Measurements from ENCODE around the gene BOLA3.
"Not testable (repeated sequence)": the region's sequence is repeated elsewhere in the genome, so short reads cannot be mapped to it uniquely, and the experiment has no call there.

Gene BOLA3

DNA sequence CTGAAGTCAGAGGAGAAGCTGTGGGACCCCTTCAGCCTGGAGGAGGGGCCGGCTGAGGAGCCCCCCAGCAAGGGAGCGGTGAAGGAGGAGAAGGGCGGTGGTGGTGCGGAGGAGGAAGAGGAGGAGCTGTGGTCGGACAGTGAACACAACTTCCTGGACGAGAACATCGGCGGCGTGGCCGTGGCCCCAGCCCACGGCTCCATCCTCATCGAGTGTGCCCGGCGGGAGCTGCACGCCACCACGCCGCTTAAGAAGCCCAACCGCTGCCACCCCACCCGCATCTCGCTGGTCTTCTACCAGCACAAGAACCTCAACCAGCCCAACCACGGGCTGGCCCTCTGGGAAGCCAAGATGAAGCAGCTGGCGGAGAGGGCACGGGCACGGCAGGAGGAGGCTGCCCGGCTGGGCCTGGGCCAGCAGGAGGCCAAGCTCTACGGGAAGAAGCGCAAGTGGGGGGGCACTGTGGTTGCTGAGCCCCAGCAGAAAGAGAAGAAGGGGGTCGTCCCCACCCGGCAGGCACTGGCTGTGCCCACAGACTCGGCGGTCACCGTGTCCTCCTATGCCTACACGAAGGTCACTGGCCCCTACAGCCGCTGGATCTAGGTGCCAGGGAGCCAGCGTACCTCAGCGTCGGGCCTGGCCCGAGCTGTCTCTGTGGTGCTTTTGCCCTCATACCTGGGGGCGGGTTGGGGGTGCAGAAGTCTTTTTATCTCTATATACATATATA is 46.0 kb downstream of the BOLA3 start:
- no peak for DNase-seq

DNA sequence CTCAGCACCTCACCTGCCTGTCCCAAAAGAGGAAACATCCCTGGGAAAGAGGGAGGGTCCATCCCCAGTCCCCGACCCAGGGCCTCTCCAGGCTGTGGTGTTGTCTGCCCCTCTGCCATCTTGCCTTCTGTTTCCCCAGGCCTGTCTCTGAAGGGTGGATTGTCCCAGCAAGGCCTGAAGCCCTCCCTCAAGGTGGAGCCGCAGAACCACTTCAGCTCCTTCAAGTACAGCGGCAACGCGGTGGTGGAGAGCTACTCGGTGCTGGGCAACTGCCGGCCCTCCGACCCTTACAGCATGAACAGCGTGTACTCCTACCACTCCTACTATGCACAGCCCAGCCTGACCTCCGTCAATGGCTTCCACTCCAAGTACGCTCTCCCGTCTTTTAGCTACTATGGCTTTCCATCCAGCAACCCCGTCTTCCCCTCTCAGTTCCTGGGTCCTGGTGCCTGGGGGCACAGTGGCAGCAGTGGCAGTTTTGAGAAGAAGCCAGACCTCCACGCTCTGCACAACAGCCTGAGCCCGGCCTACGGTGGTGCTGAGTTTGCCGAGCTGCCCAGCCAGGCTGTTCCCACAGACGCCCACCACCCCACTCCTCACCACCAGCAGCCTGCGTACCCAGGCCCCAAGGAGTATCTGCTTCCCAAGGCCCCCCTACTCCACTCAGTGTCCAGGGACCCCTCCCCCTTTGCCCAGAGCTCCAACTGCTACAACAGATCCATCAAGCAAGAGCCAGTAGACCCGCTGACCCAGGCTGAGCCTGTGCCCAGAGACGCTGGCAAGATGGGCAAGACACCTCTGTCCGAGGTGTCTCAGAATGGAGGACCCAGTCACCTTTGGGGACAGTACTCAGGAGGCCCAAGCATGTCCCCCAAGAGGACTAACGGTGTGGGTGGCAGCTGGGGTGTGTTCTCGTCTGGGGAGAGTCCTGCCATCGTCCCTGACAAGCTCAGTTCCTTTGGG is 47.2 kb downstream of the BOLA3 start:
- no peak for DNase-seq

DNA sequence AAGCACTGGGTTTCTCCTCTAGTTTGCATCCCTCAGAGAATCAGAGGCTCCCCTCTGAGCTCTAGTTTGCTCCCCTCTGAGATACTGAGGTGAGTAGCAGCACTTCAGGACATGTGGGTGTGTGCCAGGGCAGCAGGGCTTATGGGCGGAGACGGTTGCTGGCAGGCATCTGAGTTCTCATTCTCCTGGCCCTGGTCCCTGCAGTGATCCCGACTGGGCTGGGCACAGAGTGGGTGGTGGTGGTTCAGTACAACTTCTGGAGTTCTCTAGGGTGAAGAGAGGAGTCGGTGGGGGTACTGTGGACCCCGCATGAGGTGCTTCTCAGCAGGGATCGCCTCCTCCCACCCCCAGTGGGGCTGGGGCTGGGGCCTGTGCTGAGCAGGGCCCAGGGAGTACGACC is 47.9 kb downstream of the BOLA3 start:
- DNase-seq = no peak

DNA sequence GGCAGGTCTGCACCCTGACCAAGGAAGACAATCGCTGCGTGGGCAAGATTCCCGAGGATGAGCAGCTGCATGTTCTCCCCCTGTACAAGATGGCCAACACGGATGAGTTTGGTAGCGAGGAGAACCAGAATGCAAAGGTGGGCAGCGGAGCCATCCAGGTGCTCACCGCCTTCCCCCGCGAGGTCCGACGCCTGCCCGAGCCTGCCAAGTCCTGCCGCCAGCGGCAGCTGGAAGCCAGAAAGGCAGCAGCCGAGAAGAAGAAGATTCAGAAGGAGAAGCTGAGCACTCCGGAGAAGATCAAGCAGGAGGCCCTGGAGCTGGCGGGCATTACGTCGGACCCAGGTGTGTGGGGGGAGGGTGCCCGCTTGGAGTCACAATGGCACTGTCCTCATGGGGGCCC is 48.4 kb downstream of the BOLA3 start:
- DNase-seq = no peak

DNA sequence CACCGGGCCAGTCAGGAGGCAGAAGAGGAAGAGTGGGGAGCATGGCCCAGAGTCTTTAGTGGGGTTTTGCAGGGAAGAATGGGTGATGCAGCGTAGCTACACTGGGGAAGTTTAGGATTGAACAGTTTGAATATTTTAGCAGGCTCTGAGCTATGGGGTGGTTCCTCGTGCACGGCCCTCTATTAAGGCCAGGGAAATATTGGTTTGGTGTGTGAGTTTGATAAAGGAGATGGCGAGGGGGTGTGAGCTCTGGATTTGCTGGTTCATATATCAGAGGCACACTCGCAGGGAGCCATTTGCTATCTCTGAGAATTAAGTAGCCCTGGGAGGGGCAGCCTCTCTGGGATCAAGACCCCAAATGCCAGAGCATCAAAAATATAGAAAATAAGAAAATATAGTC is 50.1 kb downstream of the BOLA3 start:
- DNase-seq = no peak

DNA sequence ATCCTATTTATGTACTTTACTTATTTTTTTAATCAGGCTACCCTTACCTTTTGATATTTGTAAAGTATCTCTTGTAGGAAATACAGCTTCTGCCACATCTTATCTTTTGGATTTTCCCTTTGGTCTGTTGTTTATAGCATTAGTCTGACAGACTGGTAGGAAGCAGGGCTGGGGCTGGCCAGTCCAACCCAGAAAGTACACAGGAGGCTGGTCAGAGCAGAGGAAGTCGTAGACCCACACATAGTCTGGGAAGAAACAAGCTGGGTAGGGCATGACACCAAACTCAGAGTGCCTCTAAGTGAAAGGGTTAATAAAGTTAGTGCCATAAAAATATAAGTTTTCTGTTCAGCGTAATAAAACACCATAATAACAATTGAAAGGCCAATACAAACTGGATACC is 51.7 kb downstream of the BOLA3 start:
- DNase-seq = no peak

DNA sequence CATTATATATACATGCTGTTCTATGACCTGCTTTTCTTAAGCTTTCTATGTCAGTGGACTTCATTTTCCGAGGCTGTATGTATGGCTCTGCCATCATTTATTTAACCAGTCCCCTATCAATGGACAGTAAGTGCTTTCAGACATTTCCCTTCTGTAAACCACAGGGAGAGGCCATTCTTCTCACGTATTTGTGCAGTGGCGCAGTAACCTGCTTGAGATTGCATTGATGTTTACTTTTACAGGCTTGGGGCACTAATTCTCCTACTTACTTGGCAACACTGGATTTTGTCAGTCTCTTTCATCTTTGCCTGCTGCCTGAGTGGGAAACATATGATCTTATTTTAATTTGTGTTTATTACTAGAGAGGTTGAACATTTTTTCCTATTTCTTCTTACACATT is 52.1 kb downstream of the BOLA3 start:
- DNase-seq = no peak

DNA sequence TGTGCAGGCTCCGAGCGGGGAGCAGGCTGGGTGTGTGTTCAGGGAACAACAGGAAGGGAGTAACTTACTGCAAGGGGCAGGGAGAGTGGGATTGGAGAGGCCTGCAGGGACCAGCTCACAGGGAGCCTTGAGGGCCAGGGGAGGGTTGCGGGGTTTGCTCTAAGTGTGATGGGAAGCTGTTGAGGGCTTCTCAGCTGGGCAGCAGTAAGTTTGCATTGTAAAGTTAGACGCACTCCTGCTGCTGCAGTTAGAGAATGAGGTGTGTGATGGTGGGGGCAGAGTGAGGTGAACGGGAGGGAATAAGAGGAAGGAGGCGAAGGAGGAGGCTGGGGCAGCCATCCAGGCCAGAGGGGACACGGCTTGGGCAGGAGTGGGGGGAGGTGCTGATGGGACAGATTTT is 53.4 kb downstream of the BOLA3 start:
- DNase-seq = no peak

DNA sequence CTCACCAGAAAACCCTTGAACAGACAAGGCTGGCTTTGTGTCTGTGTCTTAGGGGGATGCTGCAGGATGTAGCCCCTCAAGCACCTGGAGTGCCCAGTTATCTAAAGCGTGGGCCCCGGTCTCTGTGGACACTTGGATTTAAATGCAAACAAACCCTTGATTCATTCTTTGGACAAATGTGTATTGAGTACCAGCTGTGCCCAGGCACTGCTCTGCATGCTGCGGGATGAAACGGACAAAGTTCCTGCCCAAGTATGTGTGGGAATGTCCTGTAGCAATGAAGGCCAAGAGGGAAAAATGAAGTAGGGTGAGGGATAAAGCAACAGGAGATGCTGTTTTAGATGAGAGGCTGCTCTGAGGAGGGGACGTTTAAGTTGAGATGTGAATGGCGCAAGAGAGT is 53.9 kb downstream of the BOLA3 start:
- no peak for DNase-seq

DNA sequence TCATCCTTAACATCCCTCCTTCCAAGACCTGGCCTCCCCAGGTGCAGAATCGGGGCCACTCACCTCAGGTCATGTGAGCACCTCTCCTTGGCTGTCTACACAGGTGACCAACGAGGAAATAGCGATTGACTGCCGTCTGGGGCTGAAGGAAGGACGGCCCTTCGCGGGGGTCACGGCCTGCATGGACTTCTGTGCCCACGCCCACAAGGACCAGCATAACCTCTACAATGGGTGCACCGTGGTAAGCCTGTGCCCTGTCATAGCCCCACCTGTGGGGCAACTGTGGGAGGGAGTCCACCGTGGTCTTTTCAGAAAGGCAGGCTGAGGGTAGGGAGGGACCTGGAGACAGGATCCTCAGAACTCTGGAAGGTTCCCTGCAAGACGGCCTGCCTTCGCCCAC is 54.3 kb downstream of the BOLA3 start:
- DNase-seq = no peak

DNA sequence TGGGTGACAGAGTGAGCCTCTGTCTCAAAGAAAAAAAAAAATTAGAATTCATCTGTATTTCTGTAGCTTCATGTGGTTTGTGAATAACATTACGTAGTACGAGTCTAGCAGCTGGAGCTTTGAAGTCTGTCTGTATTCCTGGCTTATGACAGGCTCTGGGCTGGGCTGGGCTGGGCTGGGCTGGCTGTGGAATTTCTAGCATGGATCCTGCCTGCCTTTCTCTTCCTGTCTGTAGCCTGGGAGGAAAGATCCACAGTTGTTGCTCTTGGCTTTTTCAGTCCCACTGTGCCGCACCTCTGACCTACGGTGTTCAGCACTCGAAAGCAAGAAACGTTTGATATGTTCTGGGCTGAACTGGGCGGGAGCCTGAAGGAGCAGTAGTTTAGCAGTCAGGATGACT is 55.4 kb downstream of the BOLA3 start:
- DNase-seq = no peak

DNA sequence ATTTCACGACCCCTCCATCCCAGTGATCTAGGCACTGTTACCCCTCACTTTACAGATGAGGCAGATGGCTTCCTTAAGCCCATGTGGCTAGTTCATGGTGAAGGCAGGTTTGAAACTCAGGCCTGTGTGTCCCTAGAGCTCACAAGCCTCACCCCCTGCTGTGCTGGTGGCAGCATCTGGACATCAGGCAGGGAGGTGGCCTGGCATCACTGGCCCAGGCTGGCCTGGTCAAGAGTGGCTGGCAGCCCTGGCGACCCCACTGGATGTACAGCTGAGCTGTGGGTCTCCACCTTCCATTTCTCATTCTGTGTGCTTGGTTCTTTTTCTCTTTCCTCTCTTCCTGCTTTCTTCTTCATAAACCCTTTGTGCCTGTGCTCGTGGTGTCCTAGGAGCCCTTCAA is 56.3 kb downstream of the BOLA3 start:
- DNase-seq = no peak

DNA sequence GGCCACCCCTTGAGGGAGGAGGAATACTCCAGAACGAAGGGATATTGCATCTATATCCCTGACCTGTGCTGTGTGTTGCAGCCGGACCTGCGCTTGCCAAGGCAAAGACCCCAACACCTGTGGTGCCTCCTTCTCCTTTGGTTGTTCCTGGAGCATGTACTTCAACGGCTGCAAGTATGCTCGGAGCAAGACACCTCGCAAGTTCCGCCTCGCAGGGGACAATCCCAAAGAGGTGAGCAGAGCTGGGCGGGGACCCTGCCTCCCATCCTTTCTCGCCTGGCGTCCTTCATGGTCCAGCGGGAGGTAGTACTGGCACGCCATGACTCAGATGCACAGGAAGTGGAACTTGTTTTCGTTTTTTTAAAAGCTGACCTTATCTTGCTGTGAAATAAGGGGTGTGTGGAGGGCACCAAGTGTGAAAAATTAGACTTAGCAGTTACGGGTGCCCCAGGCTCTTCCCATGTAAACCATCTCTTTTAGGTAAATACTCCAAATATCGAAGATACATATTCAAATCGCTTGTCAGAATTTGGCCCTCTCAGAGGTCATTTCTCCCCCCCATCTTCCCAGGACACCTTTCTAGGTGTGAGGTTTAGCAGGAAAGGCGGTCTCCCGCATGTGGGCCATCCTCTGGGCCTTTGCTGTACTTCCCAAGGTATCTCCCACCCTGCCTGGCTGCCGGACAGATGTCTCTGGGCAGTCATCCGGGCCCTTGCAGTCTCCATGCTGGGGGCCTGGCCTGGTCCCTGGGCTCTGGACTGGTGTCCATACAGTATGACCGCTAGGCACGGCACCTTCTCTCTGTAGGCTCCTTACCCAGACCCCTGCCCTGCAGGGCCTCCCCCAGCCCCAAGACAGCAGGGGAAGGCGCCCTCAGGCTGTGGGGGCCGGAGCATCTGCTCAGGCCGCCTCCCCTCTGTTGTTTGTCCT is 57.6 kb downstream of the BOLA3 start:
- DNase-seq = no peak

DNA sequence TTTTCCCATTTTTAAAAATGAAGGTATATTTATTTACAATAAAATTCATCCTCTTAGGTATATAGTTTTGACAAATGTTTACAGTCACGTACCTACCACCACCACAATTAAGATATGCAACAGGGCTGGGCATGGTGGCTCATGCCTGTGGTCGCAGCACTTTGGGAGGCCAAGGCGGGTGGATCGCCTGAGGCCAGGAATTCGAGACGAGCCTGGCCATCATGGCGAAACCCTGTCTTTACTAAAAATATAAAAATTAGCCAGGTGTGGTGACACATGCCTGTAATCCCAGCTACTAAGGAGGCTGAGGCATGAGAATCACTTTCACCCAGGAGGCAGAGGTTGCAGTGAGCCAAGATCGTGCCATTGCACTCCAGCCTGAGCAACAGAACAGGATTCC is 59.0 kb downstream of the BOLA3 start:
- DNase-seq = not testable (repeated sequence)

DNA sequence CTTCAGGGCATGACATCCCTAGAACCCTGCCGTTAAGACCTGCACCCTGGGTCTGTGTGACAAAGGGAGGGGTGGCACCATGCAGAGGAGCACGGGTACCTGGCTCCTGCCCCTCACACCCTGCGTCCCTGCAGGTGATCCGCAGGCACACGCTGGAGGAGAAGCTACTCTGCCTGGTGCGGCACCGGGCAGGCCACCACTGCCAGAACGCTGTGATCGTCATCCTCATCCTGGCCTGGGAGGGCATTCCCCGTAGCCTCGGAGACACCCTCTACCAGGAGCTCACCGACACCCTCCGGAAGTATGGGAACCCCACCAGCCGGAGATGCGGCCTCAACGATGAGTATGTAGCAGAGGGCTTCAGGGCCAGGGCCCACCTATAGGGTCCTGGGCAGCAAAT is 60.0 kb downstream of the BOLA3 start:
- DNase-seq = no peak

DNA sequence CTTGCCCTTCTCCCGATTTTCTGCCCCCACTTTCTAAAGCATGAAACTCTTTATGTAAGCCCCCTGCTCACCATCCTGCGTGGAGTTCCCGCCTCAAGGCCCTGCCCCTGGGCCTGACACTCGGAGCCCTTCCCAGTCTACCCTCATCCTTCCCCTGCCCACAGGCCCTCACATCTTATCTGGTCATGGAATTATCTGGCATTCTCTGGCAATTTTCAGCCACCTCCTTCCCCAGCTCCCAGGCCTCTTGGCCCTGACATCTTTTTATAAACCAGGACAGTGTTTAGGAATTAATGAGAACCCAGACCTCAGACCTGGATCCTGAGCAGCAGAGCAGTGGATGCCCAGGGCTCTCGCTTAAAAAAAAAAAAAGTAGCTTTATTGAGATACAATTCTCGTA is 61.7 kb downstream of the BOLA3 start:
- DNase-seq = no peak
